HG03175 (cell line): Measurements from ENCODE around the gene TXNRD1.
"Not testable (repeated sequence)": the region's sequence is repeated elsewhere in the genome, so short reads cannot be mapped to it uniquely, and the experiment has no call there.

Source experiments
- ATAC-seq: cut with Tn5 transposase; IDR thresholded peaks from one replicate; pipeline ENCODE4 v1.9.1; 2021; ENCODE audit warnings: mild to moderate bottlenecking, moderate library complexity; ENCODE audit not compliant: unreplicated experiment

TXNRD1 gene

DNA sequence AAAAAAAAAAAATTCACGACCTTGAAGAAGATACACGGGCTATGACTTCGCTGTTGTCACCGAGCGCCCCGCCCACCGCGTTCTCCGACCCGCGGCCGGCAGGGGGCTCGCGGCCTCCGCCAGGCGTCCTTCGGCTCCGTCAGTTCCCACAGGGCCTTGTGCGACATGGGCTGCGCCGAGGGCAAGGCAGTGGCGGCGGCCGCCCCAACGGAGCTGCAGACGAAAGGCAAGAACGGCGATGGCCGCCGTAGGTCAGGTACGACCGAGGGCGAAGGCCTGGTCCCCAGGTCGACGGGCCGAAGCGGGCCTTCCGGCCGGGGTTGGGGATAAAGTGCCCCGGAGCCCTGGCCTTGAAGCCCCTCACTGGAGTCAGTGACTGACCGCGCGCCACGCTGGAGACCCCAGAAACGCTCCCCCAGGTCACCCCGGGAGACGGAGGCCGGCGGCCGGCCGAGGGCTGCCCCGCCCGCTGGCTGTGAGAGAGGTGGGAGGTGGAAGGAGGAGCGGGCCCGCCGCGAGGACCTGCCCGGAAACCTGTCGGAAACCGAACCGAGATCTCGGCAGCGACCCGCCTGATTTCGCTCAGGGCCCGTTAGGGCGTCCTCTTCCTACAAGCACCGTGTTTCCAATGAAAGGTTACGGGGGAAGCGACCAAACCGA, at the start of gene TXNRD1:
TSS of gene TXNRD1 (plus strand) at position 142 of the 660 bp plus-strand sequence. CDS start at position 166, 24 bp downstream.
- ATAC-seq, result peak; percentile 86

DNA sequence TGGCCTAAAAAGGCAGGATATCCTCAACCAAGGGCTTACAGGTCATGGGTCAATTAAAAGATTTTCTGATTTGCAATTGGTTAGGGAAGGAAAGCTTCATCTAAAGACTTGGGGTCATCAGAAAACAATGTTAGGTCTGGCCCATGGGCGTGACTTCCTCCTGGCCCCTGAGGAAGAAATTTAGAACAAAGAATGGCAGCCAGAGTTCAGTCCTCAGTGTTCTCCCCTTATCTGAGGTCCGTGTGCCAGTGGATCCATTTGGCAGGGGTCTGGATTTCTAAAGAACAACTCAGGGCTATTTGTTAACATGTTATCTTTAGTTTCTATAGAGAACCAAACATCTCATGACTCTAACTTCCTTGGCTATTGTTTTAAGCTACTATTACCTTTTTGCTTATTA, 49.8 kb upstream of the TXNRD1 start:
- no peak for ATAC-seq

DNA sequence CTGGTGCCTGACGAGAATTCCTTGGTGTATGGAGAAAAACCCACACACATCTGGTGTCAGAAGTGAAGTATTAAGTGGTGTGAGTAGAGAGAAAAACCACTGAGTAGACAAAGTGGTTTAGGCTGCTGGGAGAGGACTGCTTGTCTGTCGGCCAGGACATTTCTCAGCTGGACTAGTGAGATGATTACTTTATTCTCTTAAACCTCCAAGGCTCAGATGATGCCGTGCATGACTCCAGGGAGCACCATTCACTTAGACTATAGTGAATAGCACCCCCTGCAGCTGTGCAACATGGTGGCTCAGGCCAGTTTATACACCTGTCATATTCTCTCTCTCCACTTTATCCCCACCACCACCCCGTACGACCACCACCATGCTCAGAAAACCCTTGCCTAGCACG, 49.1 kb upstream of the TXNRD1 start:
- ATAC-seq, result no peak

DNA sequence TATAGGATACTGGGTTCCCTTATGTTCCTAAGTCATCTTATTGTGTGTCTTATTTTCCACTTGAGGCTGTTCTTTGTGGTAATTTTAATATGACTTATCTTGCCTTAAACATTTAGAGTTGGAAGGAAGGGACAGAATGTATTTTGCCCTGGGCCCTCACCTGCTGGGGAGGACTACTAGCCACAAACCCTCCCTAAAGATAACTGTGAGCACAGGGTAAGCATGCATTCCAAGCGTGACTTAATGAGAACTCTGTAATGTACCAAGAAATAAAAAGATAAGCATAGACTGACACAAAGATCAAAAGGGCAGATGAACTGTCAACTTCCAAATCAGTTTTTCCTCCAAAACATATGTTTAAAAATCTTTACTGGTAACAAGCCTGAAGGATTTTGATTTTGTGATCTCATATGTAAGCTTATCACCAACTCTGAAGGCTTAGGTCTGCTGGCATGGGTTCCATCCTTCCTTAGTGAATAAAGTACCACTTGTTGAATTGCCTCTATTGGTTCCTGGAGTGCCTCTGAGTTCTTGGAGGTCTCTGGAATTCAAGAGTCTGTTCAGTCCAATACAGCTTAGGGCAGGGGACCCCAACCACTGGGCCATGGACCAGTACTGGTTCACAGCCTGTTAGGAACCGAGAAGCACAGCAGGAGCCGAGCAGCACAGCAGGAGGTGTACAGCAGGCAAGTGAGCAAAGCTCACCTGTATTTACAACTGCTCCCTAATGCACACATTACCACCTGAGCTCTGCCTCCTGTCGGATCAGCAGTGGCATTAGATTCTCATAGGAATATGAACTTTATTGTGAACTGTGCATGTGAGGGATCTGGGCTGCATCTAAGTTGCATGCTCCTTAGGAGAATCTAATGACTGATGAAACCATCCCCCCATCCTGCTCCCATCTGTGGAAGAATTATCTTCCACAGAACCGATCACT, 47.8 kb upstream of the TXNRD1 start:
- ATAC-seq, result no peak

DNA sequence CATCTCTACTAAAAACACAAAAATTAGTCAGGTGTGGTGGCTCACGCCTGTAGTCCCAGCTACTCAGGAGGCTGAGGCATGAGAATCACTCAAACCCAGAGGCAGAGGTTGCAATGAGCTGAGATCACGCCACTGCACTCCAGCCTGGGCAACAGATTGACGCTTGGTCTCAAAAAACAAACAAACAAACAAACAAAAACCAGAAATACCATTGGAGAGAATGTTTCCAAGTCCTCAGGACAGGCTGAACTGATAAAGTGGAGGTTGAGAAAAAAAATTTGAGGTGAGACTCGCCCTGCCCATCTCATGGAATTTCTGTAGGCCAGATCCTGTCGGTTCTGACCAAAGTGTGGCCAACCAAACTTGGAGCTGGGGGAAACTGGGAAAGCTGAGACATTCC, 47.0 kb upstream of the TXNRD1 start:
- ATAC-seq, result no peak

DNA sequence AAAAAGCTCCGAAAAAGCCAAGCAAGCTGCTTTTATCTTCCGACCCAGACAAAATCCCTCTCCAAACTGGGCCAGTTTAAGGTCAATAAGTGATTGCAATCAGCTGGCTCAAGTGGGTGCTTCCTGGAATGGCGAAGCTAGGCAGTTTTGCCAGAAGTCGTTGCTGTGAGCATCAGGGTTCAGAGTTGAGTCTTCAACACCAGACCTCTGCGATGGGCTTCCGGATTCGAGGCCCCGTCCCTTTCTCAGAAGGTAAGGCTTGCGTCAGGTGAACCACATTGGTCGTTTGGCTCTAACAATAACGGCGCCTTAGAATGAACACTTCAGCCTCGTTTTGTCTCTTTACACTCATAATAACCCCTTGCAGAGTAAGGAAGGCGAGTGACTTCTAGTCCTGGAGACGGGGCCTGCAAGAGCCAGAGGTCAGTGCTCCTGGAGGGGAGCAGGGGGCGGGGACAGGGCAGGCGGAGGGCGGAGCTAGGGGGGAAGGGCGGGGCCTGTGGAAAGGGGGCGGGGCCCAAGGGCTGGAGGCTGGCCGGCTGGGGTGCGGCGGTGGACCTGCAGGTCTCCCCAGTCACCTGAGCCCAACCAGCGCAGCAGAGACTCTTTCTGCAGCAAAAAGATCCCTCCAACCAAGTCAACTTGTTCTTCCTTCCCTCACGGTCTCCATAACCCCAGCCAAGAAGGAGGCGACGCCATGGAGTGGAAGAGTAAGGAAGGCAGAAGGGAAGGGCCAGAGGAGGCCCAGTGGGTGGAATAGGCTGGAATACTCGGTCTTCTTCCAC, 43.6 kb upstream of the TXNRD1 start:
- ATAC-seq, result no peak

DNA sequence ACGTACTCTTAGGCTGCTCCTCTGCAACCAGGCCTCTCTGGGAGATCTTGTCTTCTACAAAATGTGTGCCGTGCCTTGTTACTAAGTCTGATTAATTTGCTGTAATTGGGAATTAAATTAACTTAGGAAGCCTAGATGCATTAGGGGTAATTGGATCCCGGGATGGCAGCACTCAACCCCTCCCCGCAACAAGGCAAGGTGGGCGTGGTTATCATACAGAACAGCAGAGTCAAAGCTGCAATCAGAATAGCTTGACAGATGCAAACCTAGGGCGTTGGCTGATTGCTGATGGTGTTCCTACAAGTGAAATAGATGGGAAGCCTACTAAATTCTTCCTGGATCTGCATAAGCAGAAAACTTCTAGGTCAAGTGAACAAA, 43.0 kb upstream of the TXNRD1 start:
- no peak for ATAC-seq

DNA sequence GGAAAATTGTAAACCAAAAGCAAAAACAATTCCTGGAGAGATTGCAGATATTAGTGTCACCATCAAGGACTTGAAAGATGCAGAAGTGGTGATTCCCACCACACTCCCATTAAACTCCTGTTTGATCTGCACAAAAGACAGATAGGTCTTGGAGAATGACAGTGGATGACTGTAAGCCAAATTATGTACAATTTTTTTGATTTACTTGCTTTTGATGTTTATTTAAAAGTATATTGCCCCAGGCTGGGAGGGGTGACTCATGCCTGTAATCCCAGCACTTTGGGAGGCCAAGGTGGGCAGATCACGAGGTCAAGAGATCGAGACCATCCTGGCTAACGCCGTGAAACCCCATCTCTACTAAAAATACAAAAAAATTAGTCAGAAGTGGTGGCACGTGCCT, 41.8 kb upstream of the TXNRD1 start:
- ATAC-seq, result not testable (repeated sequence)

DNA sequence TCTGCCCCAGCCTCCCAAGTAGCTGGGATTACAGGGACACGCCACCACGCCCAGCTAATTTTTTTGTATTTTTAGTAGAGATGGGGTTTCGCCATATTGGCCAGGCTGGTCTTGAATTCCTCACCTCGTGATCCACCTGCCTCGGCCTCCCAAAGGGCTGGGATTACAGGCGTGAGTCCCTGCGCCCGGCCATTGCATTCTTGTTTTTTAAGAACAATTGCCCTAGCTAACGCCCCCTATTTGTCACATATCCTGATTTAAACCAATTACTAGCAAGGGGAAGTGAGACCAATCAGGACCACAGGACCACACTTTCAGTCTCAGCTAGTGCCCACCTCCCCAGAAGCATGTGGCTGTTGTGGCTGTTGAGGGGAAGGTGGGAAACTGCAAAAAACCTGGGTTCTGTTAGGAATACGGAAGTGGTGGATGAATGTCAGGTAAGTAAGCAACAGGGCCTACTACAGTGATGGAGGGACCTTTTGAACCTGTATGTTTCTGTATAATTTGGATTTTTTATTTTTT, 39.8 kb upstream of the TXNRD1 start:
- ATAC-seq, result no peak

DNA sequence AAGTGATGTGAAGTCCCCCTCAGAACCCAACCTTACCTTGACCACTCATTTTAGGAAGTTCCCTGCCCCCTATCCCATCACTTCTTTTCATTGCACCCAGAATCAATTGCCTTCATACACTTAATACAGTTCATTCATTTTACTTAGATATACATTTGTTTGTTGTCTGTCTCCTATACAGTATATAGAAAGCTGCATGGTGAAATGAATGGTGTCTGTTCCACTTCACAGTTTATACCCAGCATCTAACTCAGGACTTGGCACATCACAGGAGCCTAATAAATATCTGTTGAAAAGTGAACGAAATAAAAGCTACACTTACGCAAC, 38.3 kb upstream of the TXNRD1 start:
- ATAC-seq, result no peak

DNA sequence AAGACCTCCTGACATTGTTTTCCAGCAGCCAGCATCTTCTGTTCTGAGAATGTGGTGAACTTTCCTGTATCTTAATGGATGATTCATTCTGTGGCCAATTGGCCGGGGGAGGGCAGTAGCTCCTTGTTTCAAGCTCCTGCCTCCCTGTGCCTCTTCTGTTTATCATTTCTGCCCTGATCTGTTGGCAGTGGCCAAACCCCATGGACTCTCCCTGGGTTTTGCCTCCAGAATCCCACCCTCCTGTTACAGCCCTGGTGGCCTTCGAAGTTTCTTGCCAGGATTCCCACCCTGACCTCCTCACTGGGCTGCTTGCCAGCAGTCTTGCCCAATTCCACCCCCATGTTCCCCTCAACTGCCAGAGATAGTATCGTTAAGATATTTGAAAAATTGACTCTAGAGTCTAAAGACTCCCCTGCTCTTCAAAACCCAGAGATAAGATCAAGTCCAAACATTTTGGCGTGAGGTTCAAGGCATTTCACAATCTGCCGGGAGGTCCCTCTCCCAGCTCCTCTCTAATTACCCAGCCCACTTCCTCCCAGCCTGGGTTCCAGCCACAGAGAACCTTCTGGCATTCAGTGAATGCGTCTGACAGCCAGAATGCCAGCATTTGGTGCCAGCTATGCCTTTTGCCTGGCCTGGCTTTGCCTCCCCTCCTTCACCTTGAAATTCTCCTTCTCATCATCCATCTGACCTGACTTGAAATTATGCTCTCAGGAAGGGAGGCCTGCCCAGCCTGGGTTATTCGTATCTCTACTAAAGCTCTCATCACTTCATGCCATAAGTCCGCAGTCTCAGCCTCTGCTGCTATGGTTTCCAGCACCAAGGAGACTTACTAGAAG, 37.7 kb upstream of the TXNRD1 start:
- no peak for ATAC-seq

DNA sequence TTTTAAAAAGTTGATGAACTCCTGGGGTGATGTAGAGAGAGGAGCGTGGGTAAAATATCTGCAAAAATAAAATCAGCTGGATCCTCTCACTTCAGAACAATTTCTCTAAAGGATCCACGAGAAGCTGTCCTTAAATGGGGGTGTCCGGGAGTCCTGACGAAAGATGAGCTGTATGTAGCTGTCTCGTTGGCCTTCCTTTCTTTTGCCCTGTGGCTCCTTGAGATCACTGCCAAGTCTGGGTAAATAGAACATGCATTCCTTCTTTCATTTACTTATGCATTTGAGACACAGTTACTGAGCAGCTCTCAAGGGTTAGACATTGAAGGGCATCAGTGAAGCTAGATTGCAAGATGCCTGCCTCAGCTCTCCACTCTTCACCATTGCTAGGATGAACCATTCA, 35.2 kb upstream of the TXNRD1 start:
- no peak for ATAC-seq

DNA sequence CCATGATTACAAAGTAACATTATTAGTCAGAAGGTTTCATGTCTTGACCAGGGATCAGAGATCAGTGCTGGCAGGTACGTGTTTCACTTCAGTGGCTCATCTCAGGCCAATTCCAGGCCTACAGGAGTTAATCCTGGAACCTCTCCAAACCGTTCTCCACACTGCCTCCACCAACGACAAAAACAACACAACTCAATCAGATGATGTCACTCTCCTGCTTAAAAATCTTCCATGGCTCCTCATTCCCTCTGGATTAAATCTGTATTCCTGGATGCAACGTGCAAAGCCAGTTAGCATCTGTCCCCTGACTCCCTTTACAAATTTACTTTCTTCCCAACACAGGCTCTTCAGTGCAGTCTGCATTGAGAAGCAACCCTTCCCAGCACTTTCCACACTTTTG, 34.3 kb upstream of the TXNRD1 start:
- ATAC-seq, result no peak

DNA sequence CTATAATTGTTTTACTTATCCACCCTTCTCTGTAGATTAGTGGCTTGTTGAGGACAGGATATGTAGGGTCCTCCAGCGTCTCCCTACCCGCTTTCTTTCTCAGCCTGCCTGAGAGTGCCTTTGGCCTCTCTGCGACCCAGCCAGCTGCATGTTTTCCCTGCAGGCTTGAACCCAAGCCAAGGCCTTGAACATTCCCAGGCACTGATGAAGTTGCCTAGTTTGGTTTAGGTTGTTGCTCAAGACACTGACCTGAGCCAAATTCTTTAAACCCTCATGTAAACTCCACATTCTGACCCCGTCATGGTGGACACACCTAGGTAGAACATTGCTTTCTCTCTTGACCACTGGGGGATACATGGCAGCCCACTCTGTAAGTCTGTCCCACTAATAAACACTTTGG, 33.4 kb upstream of the TXNRD1 start:
- no peak for ATAC-seq

DNA sequence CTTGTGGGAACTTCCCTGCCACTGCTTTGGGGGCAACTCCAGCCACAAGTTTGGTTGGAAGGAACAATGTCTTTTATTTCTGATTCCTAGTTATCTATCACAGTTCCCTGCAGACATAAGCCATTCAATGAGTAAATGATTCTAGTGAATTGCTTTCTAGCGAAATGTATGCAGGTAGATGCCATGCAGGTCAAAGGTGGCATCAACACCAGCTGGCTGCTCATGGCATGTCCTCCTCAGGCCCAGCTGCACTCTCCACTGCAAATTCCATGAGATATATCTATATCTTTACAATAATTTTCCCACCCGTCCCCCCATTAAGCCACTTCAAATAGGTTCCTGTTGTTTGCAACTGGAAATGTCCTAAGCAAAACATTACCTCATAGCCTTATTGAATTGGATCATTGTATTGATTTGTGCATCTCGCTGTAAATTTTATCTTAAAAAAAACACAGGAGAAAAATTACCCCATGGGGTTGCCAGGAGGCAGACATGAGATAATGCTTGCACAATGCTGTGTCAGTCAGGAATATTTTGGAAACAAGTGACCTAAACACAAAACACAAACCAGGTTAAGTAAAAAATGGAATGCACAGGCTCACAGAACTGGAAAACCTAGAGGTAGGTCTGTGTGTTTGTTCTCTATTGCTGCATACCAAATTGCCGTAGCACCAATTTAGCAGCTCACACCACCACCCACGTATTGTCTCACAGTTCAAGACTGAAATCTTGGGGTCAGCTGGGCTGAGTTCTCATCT, 32.8 kb upstream of the TXNRD1 start:
- ATAC-seq, result no peak

DNA sequence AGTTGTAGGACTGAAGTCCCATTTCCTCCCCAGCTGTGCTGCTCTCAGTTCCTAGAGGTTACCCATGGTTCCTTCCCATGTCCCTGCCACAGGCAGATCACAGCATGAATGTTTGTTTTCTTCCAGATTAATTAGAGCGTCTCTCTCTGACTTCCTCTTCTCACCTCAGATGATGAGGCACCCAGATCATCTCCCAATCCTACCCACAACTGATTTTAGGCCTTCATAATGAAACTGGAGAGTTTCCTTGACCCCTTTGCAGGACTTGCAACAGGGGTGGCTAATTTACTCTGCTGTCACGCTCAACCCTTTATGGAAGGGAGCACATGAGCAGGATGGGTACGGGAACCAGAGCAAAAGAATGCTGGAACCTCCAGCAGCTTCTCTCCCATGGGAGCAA, 32.1 kb upstream of the TXNRD1 start:
- ATAC-seq, result no peak

DNA sequence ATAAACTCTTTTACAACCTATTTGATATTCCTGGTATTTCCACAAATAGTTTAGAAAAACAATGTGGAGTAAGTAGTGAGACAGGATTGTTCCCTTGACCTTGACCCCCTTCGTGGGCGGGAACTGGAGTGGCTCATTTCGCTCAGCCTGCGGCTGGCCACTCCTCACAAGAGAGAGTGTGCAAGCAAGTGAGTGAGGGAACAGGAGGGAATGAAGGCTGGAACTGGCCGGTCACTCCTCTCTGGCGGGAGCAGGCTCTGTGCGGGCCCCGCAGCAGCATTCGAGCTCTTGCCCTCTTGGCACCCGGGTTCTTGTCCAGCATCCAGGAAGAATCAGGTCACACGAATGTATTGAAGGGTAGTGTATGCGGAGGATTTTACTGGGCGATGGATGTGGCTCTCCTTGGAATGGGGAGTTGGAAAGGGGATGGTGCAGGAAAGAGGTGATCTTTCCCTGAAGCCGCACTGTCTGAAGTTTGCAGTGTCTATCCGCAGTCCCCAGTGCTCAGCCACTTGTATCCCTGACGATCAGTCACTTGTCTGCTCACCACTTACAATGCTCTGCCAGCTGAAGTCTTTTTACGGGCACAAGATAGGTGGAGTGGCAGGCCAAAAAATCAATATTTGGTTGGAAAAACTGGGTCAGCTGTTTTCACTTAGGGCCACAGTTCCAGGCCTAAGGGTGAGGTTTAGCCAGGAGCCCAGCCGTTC, 28.0 kb upstream of the TXNRD1 start:
- no peak for ATAC-seq

DNA sequence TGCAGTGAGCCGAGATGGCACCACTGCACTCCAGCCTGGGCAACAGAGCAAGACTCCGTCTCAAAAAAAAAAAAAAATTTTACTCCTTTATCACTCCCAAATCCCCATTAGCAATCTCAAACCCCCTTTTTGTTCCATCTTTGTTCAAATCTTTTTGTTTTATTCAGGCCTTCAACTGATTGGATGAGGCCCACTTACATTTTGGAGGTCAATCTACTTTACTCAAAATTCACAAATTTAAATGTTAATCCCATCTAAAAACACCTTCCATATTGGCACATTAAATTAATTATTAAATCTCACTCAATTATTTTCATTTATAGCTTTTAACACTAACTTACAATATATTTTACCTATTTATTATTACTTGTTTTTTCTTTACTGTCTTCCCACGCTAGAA, 27.0 kb upstream of the TXNRD1 start:
- ATAC-seq, result no peak

DNA sequence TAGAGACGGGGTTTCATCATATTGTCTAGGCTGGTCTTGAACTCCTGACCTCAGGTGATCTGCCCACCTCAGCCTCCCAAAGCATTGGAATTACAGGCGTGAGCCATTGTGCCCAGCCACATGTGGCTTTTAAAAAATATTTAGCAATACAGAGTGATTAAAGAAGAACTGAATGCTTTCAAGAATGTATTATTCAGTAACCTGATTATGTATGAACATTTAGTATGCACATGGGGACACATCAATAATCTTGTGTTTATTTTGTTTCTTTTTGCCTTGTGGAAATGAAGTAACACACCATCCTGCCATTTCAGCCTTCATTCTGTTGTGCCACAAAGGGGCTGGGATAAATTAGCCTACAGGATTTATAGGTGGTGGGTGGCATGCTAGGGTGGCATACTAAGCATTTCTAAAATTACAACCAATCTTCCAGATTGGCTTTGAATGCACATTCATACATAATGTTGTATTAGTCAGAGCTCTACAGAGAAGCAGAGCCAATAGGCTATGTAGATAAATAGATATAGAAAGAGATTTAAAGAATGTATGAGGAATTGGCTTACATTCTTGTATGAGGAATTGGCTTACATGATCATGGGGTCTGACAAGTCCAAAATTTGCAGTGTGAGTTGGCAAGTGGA, 25.5 kb upstream of the TXNRD1 start:
- ATAC-seq, result no peak
